Activated T-helper 2 cell treated with anti-CD3 and anti-CD28 coated beads, Interferon-gamma antibody, Interleukin-2, Interleukin-4, amounts not matched to agents 10 μg/mL and 5 μg/mL and 100 μg/mL, durations not matched to agents 14 hours and 24 hours and 36 hours (primary cell): ENCODE results near the gene GOLT1B. TPM values are rescaled to one million over a fixed set of nuclear protein-coding genes. Genes with fewer than 3 reads are reported as not detected.
"Not testable (repeated sequence)": the region's sequence is repeated elsewhere in the genome, so short reads cannot be mapped to it uniquely, and the experiment has no call there.

Source experiments
- DNase-seq: peaks from one replicate; pipeline ENCODE4 v3.0.0; 2021; ENCODE audit warnings: low spot score
- H3K27ac Mint-ChIP-seq: one replicate; pipeline ENCODE4 v1.8.0; 2021; ENCODE audit warnings: mixed read lengths
- H3K27me3 Mint-ChIP-seq: one replicate; pipeline ENCODE4 v1.8.0; 2021; ENCODE audit warnings: low read depth, mixed read lengths
- H3K36me3 Mint-ChIP-seq: one replicate; pipeline ENCODE4 v1.8.0; 2021; ENCODE audit warnings: low read depth, mixed read lengths
- H3K4me1 Mint-ChIP-seq: one replicate; pipeline ENCODE4 v1.8.0; 2021; ENCODE audit warnings: low read depth, mixed read lengths
- H3K4me3 Mint-ChIP-seq: one replicate; pipeline ENCODE4 v1.8.0; 2021; ENCODE audit warnings: low read depth, mild to moderate bottlenecking, moderate library complexity, mixed read lengths
- H3K9me3 Mint-ChIP-seq: one replicate; pipeline ENCODE4 v1.8.0; 2021; ENCODE audit warnings: mixed read lengths
- intact Hi-C: fragments of 100-400 bp; cut with micrococcal nuclease; formaldehyde crosslinking; loops from one replicate; pipeline ENCODE4 v1.15.1; 2023
- total RNA-seq: library from RNA; stranded (reverse); gene quantifications from 2 replicates; pipeline ENCODE4 v1.2.3, GENCODE V29; 2022

Gene GOLT1B
- total RNA-seq = 42.2 and 46.1 TPM in 2 replicates

- no peak within 1 kb of the TSS for H3K27ac Mint-ChIP-seq
- peaks cover 43% of the 10 kb centered on the region for H3K36me3 Mint-ChIP-seq
- H3K9me3 Mint-ChIP-seq = no peaks in the 10 kb centered on the region
- DNase-seq = peak; percentile 91
- H3K27me3 Mint-ChIP-seq = no peaks in the 10 kb centered on the region
- no peak within 1 kb of the TSS for H3K4me3 Mint-ChIP-seq
- intact Hi-C loops = loop anchor here (1.0 to 10.0 kb wide), 8 partner anchors 8 to 1123 kb away; partner anchors contain the start of genes ETNK1, LDHB and PYROXD1
- peaks cover 45% of the 10 kb centered on the region for H3K4me1 Mint-ChIP-seq
Measured at GRCh38 chr12:21501258-21502163, at the start of gene GOLT1B, which contains the start of gene RECQL. TSS of gene GOLT1B (plus strand) at chr12:21501789. CDS start at chr12:21501924, 135 bp downstream. TSS of gene RECQL (minus strand) at chr12:21501635. CDS start at chr12:21499570, 2,065 bp downstream.

- Mint-ChIP-seq H3K4me1 (peaks cover 60% of the 10 kb centered on the region), H3K36me3 (peaks cover 69% of the 10 kb centered on the region), H3K9me3 (no peaks in the 10 kb centered on the region), H3K4me3 (peak overlapping the region; percentile 57), H3K27me3 (no peaks in the 10 kb centered on the region), H3K27ac (peak overlapping the region; percentile 93)
- no peak for DNase-seq
- intact Hi-C loops = loop anchor here (10.0 kb wide), 2 partner anchors 591 to 1649 kb away; partner anchors contain the start of gene CMAS
Measured at GRCh38 chr12:21453312-21453852, 48.2 kb upstream of the GOLT1B start.

- DNase-seq = peak; percentile 54
- H3K4me1 Mint-ChIP-seq = peaks cover 61% of the 10 kb centered on the region
- intact Hi-C loops = loop anchor here (1.0 to 10.0 kb wide), 7 partner anchors 18 to 1652 kb away; partner anchors contain the start of genes CMAS, GOLT1B, LDHB and RECQL
- H3K27me3 Mint-ChIP-seq = no peaks in the 10 kb centered on the region
- H3K36me3 Mint-ChIP-seq = peaks cover 72% of the 10 kb centered on the region
- H3K9me3 Mint-ChIP-seq = no peaks in the 10 kb centered on the region
- peak overlapping the region; percentile 99 for H3K27ac Mint-ChIP-seq
- peak overlapping the region; percentile 65 for H3K4me3 Mint-ChIP-seq
Measured at GRCh38 chr12:21456291-21456780, 45.3 kb upstream of the GOLT1B start.

GRCh38 chr12:21459474-21459873, 42.1 kb upstream of the GOLT1B start:
- Mint-ChIP-seq H3K9me3 (no peaks in the 10 kb centered on the region), H3K27me3 (no peaks in the 10 kb centered on the region), H3K36me3 (peaks cover 83% of the 10 kb centered on the region), H3K4me1 (peaks cover 42% of the 10 kb centered on the region), H3K4me3 (no peak overlapping the region), H3K27ac (no peak overlapping the region)
- intact Hi-C loops = loop anchor here (10.0 kb wide), 2 partner anchors 585 to 1655 kb away; partner anchors contain the start of gene CMAS
- DNase-seq = no peak

GRCh38 chr12:21467334-21467733, 34.3 kb upstream of the GOLT1B start:
- H3K4me3 Mint-ChIP-seq, DNase-seq, H3K27me3 Mint-ChIP-seq, intact Hi-C loops, H3K9me3 Mint-ChIP-seq, H3K27ac Mint-ChIP-seq: not testable (repeated sequence)
- peaks cover 14% of the 10 kb centered on the region for H3K4me1 Mint-ChIP-seq
- peaks cover 76% of the 10 kb centered on the region for H3K36me3 Mint-ChIP-seq

- H3K27me3 Mint-ChIP-seq = no peaks in the 10 kb centered on the region
- peak overlapping the region; percentile 30 for H3K27ac Mint-ChIP-seq
- H3K4me1 Mint-ChIP-seq = peaks cover 18% of the 10 kb centered on the region
- no peak overlapping the region for H3K4me3 Mint-ChIP-seq
- peaks cover 71% of the 10 kb centered on the region for H3K36me3 Mint-ChIP-seq
- no peak for DNase-seq
- H3K9me3 Mint-ChIP-seq = no peaks in the 10 kb centered on the region
- intact Hi-C loops = loop anchor here (5.0 kb wide), 1 partner anchor 34 kb away; the partner anchor contains the start of gene PYROXD1
Measured at GRCh38 chr12:21471294-21471693, 30.3 kb upstream of the GOLT1B start.

- peaks cover 71% of the 10 kb centered on the region for H3K36me3 Mint-ChIP-seq
- no peak for DNase-seq
- H3K27me3 Mint-ChIP-seq = no peaks in the 10 kb centered on the region
- peak overlapping the region; percentile 17 for H3K27ac Mint-ChIP-seq
- intact Hi-C loops = loop anchor here (5.0 kb wide), 1 partner anchor 35 kb away; the partner anchor contains the start of gene PYROXD1
- H3K4me1 Mint-ChIP-seq = peaks cover 23% of the 10 kb centered on the region
- no peak overlapping the region for H3K4me3 Mint-ChIP-seq
- no peaks in the 10 kb centered on the region for H3K9me3 Mint-ChIP-seq
Measured at GRCh38 chr12:21472197-21472823, 29.3 kb upstream of the GOLT1B start.

GRCh38 chr12:21475552-21475951, 26.0 kb upstream of the GOLT1B start:
- H3K4me1 Mint-ChIP-seq = peaks cover 29% of the 10 kb centered on the region
- peaks cover 55% of the 10 kb centered on the region for H3K36me3 Mint-ChIP-seq
- no peak for DNase-seq
- H3K4me3 Mint-ChIP-seq = no peak overlapping the region
- H3K27me3 Mint-ChIP-seq = no peaks in the 10 kb centered on the region
- no peaks in the 10 kb centered on the region for H3K9me3 Mint-ChIP-seq
- no peak overlapping the region for H3K27ac Mint-ChIP-seq
- intact Hi-C loops = no loop called here

- intact Hi-C loops = loop anchor here (1.0 kb wide), 1 partner anchor 21 kb away; no protein-coding TSS in a partner anchor
- peaks cover 47% of the 10 kb centered on the region for H3K36me3 Mint-ChIP-seq
- DNase-seq = no peak
Measured at GRCh38 chr12:21476949-21477348, 24.6 kb upstream of the GOLT1B start.

GRCh38 chr12:21478756-21479455, 22.7 kb upstream of the GOLT1B start:
- peaks cover 24% of the 10 kb centered on the region for H3K4me1 Mint-ChIP-seq
- H3K9me3 Mint-ChIP-seq = no peaks in the 10 kb centered on the region
- intact Hi-C loops = no loop called here
- no peaks in the 10 kb centered on the region for H3K27me3 Mint-ChIP-seq
- no peak for DNase-seq
- H3K4me3 Mint-ChIP-seq = no peak overlapping the region
- no peak overlapping the region for H3K27ac Mint-ChIP-seq
- H3K36me3 Mint-ChIP-seq = peaks cover 37% of the 10 kb centered on the region

More at GRCh38 chr12:21476949-21477348, 24.6 kb upstream of the GOLT1B start:
- Mint-ChIP-seq H3K4me3 (no peak overlapping the region), H3K9me3 (no peaks in the 10 kb centered on the region), H3K4me1 (peaks cover 26% of the 10 kb centered on the region), H3K27ac (peak overlapping the region; percentile 74), H3K27me3 (no peaks in the 10 kb centered on the region)

- Mint-ChIP-seq H3K4me3 (no peak overlapping the region), H3K27me3 (no peaks in the 10 kb centered on the region), H3K36me3 (peaks cover 28% of the 10 kb centered on the region), H3K27ac (no peak overlapping the region), H3K4me1 (peaks cover 10% of the 10 kb centered on the region), H3K9me3 (no peaks in the 10 kb centered on the region)
- intact Hi-C loops = no loop called here
- DNase-seq = no peak
Measured at GRCh38 chr12:21483531-21483930, 18.1 kb upstream of the GOLT1B start.

GRCh38 chr12:21485998-21486397, 15.6 kb upstream of the GOLT1B start:
- no peak for DNase-seq
- H3K36me3 Mint-ChIP-seq = peaks cover 48% of the 10 kb centered on the region
- H3K9me3 Mint-ChIP-seq = no peaks in the 10 kb centered on the region
- no peak overlapping the region for H3K4me3 Mint-ChIP-seq
- peaks cover 18% of the 10 kb centered on the region for H3K4me1 Mint-ChIP-seq
- H3K27me3 Mint-ChIP-seq = no peaks in the 10 kb centered on the region
- H3K27ac Mint-ChIP-seq = no peak overlapping the region
- intact Hi-C loops = no loop called here
